Stimulated activated naive CD8-positive, alpha-beta T cell treated with anti-CD3 and anti-CD28 coated beads, Interleukin-15, Interleukin-2, amounts not matched to agents 100 ng/mL and 50 ng/mL, for 24 hours (primary cell): ENCODE results near the gene CTRB2.
"Not testable (repeated sequence)": the region's sequence is repeated elsewhere in the genome, so short reads cannot be mapped to it uniquely, and the experiment has no call there.

ENCODE experiments used
- H3K27ac Mint-ChIP-seq: one replicate; pipeline ENCODE4 v1.8.0; 2021; ENCODE audit warnings: mild to moderate bottlenecking, mixed read lengths
- H3K27me3 Mint-ChIP-seq: one replicate; pipeline ENCODE4 v1.8.0; 2021; ENCODE audit warnings: mixed read lengths
- H3K36me3 Mint-ChIP-seq: one replicate; pipeline ENCODE4 v1.8.0; 2021; ENCODE audit warnings: low read depth, mixed read lengths
- H3K4me1 Mint-ChIP-seq: one replicate; pipeline ENCODE4 v1.8.0; 2021; ENCODE audit warnings: low read depth, mixed read lengths
- H3K4me3 Mint-ChIP-seq: one replicate; pipeline ENCODE4 v1.8.0; 2021; ENCODE audit warnings: mild to moderate bottlenecking, mixed read lengths
- H3K9me3 Mint-ChIP-seq: one replicate; pipeline ENCODE4 v1.8.0; 2021; ENCODE audit warnings: mixed read lengths

CTRB2 gene

GRCh38 chr16:75225092-75225491 is 18.1 kb upstream of the CTRB2 start:
- Mint-ChIP-seq H3K9me3 (no peaks in the 10 kb centered on the region), H3K27ac (no peak overlapping the region), H3K4me3 (no peak overlapping the region), H3K4me1 (no peaks in the 10 kb centered on the region), H3K27me3 (peaks cover 7% of the 10 kb centered on the region), H3K36me3 (no peaks in the 10 kb centered on the region)

- no peaks in the 10 kb centered on the region for H3K9me3 Mint-ChIP-seq
- H3K4me1 Mint-ChIP-seq: peaks cover 6% of the 10 kb centered on the region
- no peak overlapping the region for H3K4me3 Mint-ChIP-seq
- no peak overlapping the region for H3K27ac Mint-ChIP-seq
- peaks cover 7% of the 10 kb centered on the region for H3K27me3 Mint-ChIP-seq
- no peaks in the 10 kb centered on the region for H3K36me3 Mint-ChIP-seq
Observed at GRCh38 chr16:75224306-75225082, 17.5 kb upstream of the CTRB2 start.

- H3K9me3 Mint-ChIP-seq, H3K27me3 Mint-ChIP-seq: not testable (repeated sequence)
Observed at GRCh38 chr16:75223129-75223528, 16.2 kb upstream of the CTRB2 start.

GRCh38 chr16:75222271-75222783 is 15.4 kb upstream of the CTRB2 start:
- Mint-ChIP-seq H3K4me1 (peaks cover 8% of the 10 kb centered on the region), H3K27ac (peak overlapping the region; percentile 41), H3K27me3 (peaks cover 5% of the 10 kb centered on the region), H3K9me3 (no peaks in the 10 kb centered on the region), H3K36me3 (no peaks in the 10 kb centered on the region), H3K4me3 (no peak overlapping the region)

More at GRCh38 chr16:75223129-75223528, 16.2 kb upstream of the CTRB2 start:
- not testable (repeated sequence) for H3K4me1 Mint-ChIP-seq, H3K4me3 Mint-ChIP-seq, H3K27ac Mint-ChIP-seq, H3K36me3 Mint-ChIP-seq

- Mint-ChIP-seq H3K36me3 (no peaks in the 10 kb centered on the region), H3K9me3 (no peaks in the 10 kb centered on the region), H3K4me3 (peak overlapping the region; percentile 60), H3K27me3 (peaks cover 3% of the 10 kb centered on the region), H3K27ac (peak overlapping the region; percentile 74), H3K4me1 (peaks cover 8% of the 10 kb centered on the region)
Observed at GRCh38 chr16:75219838-75220237, 12.9 kb upstream of the CTRB2 start.

- H3K27me3 Mint-ChIP-seq: no peaks in the 10 kb centered on the region
- no peaks in the 10 kb centered on the region for H3K9me3 Mint-ChIP-seq
- peaks cover 8% of the 10 kb centered on the region for H3K4me1 Mint-ChIP-seq
- H3K4me3 Mint-ChIP-seq: no peak overlapping the region
- no peak overlapping the region for H3K27ac Mint-ChIP-seq
- no peaks in the 10 kb centered on the region for H3K36me3 Mint-ChIP-seq
Observed at GRCh38 chr16:75219088-75219487, 12.1 kb upstream of the CTRB2 start.

GRCh38 chr16:75218256-75219076 is 11.5 kb upstream of the CTRB2 start, which contains the start of gene CTRB1:
CTRB1 (plus strand) TSS chr16:75218988; CDS start chr16:75219008, 20 bp downstream.
- Mint-ChIP-seq H3K36me3 (no peaks in the 10 kb centered on the region), H3K27ac (peak within 1 kb of the TSS; percentile 74), H3K4me3 (peak within 1 kb of the TSS; percentile 60), H3K9me3 (no peaks in the 10 kb centered on the region), H3K27me3 (no peaks in the 10 kb centered on the region), H3K4me1 (peaks cover 8% of the 10 kb centered on the region)

GRCh38 chr16:75217389-75217851 is 10.5 kb upstream of the CTRB2 start:
- Mint-ChIP-seq H3K27me3 (no peaks in the 10 kb centered on the region), H3K9me3 (no peaks in the 10 kb centered on the region), H3K4me3 (no peak overlapping the region), H3K36me3 (no peaks in the 10 kb centered on the region), H3K27ac (no peak overlapping the region), H3K4me1 (peaks cover 8% of the 10 kb centered on the region)

GRCh38 chr16:75216576-75216975 is 9.6 kb upstream of the CTRB2 start:
- H3K36me3 Mint-ChIP-seq: no peaks in the 10 kb centered on the region
- no peak overlapping the region for H3K4me3 Mint-ChIP-seq
- H3K27ac Mint-ChIP-seq: no peak overlapping the region
- H3K4me1 Mint-ChIP-seq: peaks cover 8% of the 10 kb centered on the region
- no peaks in the 10 kb centered on the region for H3K9me3 Mint-ChIP-seq
- H3K27me3 Mint-ChIP-seq: no peaks in the 10 kb centered on the region

GRCh38 chr16:75216127-75216526 is 9.2 kb upstream of the CTRB2 start:
- H3K27ac Mint-ChIP-seq: no peak overlapping the region
- H3K9me3 Mint-ChIP-seq: no peaks in the 10 kb centered on the region
- no peak overlapping the region for H3K4me3 Mint-ChIP-seq
- H3K4me1 Mint-ChIP-seq: peaks cover 8% of the 10 kb centered on the region
- no peaks in the 10 kb centered on the region for H3K27me3 Mint-ChIP-seq
- H3K36me3 Mint-ChIP-seq: no peaks in the 10 kb centered on the region

- not testable (repeated sequence) for H3K36me3 Mint-ChIP-seq, H3K27ac Mint-ChIP-seq, H3K4me3 Mint-ChIP-seq, H3K4me1 Mint-ChIP-seq, H3K9me3 Mint-ChIP-seq, H3K27me3 Mint-ChIP-seq
Observed at GRCh38 chr16:75211286-75211685, 4.3 kb upstream of the CTRB2 start.

GRCh38 chr16:75209944-75210343 is 3.0 kb upstream of the CTRB2 start:
- Mint-ChIP-seq H3K27me3 (no peaks in the 10 kb centered on the region), H3K4me1 (no peaks in the 10 kb centered on the region), H3K9me3 (no peaks in the 10 kb centered on the region), H3K36me3 (no peaks in the 10 kb centered on the region), H3K4me3 (no peak overlapping the region), H3K27ac (no peak overlapping the region)

GRCh38 chr16:75209514-75209913 is 2.6 kb upstream of the CTRB2 start:
- H3K4me1 Mint-ChIP-seq, H3K36me3 Mint-ChIP-seq, H3K4me3 Mint-ChIP-seq, H3K27ac Mint-ChIP-seq, H3K9me3 Mint-ChIP-seq, H3K27me3 Mint-ChIP-seq: not testable (repeated sequence)

GRCh38 chr16:75208861-75209505 is 2.0 kb upstream of the CTRB2 start:
- no peaks in the 10 kb centered on the region for H3K4me1 Mint-ChIP-seq
- H3K9me3 Mint-ChIP-seq: no peaks in the 10 kb centered on the region
- no peak overlapping the region for H3K27ac Mint-ChIP-seq
- H3K27me3 Mint-ChIP-seq: no peaks in the 10 kb centered on the region
- no peaks in the 10 kb centered on the region for H3K36me3 Mint-ChIP-seq
- no peak overlapping the region for H3K4me3 Mint-ChIP-seq
